HFF-Myc (cell line): Measurements from ENCODE around the gene MTMR4.

Experiments
- DNase-seq: peaks from one replicate; pipeline ENCODE4 v3.0.0-alpha.2; 2011; ENCODE audit warnings: low read depth; ENCODE audit errors: extremely low read depth
- H3K4me3 ChIP-seq: replicated peaks from 2 replicates; pipeline ENCODE4 v1.5.1; 2011; ENCODE audit warnings: low read depth, mild to moderate bottlenecking, control low read depth, low read length
- CTCF ChIP-seq: IDR thresholded peaks from 2 replicates; pipeline ENCODE4 v1.5.1; 2012; ENCODE audit warnings: mild to moderate bottlenecking, low read depth, low read length, control low read depth; ENCODE audit errors: missing control alignments

MTMR4 gene

GRCh38 chr17:58533616-58534188 is 19.3 kb upstream of the MTMR4 start:
- TF ChIP-seq CTCF, result no peak
- H3K4me3 ChIP-seq, result no peak overlapping the region
- no peak for DNase-seq

DNA sequence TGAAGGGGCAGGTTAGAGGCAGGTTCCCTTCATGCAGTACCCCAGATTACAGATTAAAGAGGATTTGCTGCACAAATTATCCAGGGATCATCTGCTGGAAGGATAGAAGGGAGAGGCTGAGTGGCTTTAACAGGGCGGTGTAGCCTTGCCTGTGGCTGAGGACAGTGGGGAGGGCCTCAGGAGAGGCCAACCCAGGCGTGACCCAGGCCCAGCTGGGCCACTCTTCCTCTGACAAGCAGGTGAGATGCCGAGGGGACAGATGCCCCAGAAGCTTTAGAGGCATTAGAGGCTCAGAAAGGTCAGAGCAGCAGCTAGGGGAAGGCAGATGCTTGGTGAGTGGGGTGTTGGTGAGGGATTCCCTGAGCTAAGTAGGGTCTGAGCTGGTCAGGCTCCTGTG is 18.1 kb upstream of the MTMR4 start:
- no peak for DNase-seq

GRCh38 chr17:58531661-58532554 is 17.5 kb upstream of the MTMR4 start:
- peak overlapping the region; percentile 30 for H3K4me3 ChIP-seq
- DNase-seq, result no peak
- no peak for TF ChIP-seq CTCF

More for the DNA sequence above, 18.1 kb upstream of the MTMR4 start:
- H3K4me3 ChIP-seq, result no peak overlapping the region
- TF ChIP-seq CTCF, result no peak

DNA sequence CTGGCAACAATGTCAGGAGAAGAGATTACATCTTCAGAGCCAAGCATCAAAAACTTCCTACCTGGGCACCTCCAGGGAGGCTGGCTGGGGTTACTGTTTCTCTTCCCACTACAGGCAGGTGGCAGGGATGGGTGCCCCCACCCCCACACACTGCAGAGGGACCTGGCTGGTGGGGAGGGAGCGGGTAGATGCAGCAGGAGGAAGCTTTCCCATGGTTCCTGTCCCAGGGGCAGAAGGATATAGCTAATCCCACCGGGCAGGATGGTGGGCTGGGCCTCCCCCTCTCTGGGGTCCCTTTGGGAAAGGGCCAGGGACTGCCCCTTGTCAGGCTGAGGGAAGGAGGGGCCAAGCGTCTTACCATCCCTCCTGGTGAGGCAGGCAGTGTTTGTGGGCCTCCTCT is 16.7 kb upstream of the MTMR4 start:
- H3K4me3 ChIP-seq, result peak overlapping the region; percentile 21
- DNase-seq, result no peak
- TF ChIP-seq CTCF, result no peak

- TF ChIP-seq CTCF, result no peak
- no peak overlapping the region for H3K4me3 ChIP-seq
- no peak for DNase-seq
Observed at GRCh38 chr17:58530655-58531054, 16.2 kb upstream of the MTMR4 start.

GRCh38 chr17:58529275-58529674 is 14.8 kb upstream of the MTMR4 start:
- H3K4me3 ChIP-seq, result no peak overlapping the region
- TF ChIP-seq CTCF, result no peak
- DNase-seq, result no peak
